IMR-90 (cell line): ENCODE data around the gene RUNDC3A. TPM values are rescaled to one million over a fixed set of nuclear protein-coding genes. Genes with fewer than 3 reads are reported as not detected.

Experiments used
- ATAC-seq: fragments of 200-7000 bp; cut with Tn5 transposase; 2 replicates; pipeline ENCODE4 v1.9.1; 2020; ENCODE audit warnings: low read depth, mild to moderate bottlenecking, moderate library complexity
- BruUV-seq: library from RNA; stranded (reverse); fragments of 400-500 nt; replicated peaks from 2 replicates; lab custom pipeline; 2021; lab: Mats Ljungman, UMichigan
- CTCF ChIA-PET: fragments of 300-600 bp; formaldehyde crosslinking; extraction: SDS; loops from one replicate; lab custom pipeline; 2021; ENCODE audit warnings: antibody characterized with exemption; lab: Yijun Ruan, JAX
- POLR2A ChIA-PET: fragments of 300-600 bp; sonication (Branson Sonifier 250); formaldehyde crosslinking; loops from one replicate; lab custom pipeline; 2022; ENCODE audit warnings: antibody characterized with exemption; ENCODE audit not compliant: unreplicated experiment; lab: Charles Lee
- DNase-seq: peaks from one replicate; pipeline ENCODE4 v3.0.0; 2013
- H2AFZ ChIP-seq: replicated peaks from 2 replicates; pipeline ENCODE3; 2013; ENCODE audit warnings: low read length, mild to moderate bottlenecking; ENCODE audit not compliant: poor library complexity
- H2AK5ac ChIP-seq: 2 replicates; pipeline ENCODE4 v1.6.1; 2013; ENCODE audit warnings: low read depth, low read length, inconsistent platforms
- H2AK9ac ChIP-seq: replicated peaks from 2 replicates; pipeline ENCODE3; 2013; ENCODE audit warnings: mild to moderate bottlenecking, low read depth, low read length, moderate library complexity; ENCODE audit not compliant: poor library complexity
- H2BK120ac ChIP-seq: 2 replicates; pipeline ENCODE4 v1.6.1; 2013; ENCODE audit warnings: low read depth, low read length, inconsistent platforms
- H2BK15ac ChIP-seq: 3 replicates; pipeline ENCODE4 v1.6.1; 2013; ENCODE audit warnings: low read depth, low read length, inconsistent platforms
- H2BK20ac ChIP-seq: 2 replicates; pipeline ENCODE4 v1.6.1; 2013; ENCODE audit warnings: low read depth, mild to moderate bottlenecking, inconsistent platforms, low read length, moderate library complexity
- H2BK5ac ChIP-seq: 2 replicates; pipeline ENCODE4 v1.6.1; 2013; ENCODE audit warnings: mild to moderate bottlenecking, low read depth, low read length, inconsistent platforms; ENCODE audit not compliant: poor library complexity, severe bottlenecking
- H3K14ac ChIP-seq: replicated peaks from 2 replicates; pipeline ENCODE4 v1.6.1; 2013; ENCODE audit warnings: low read depth, low read length, inconsistent platforms
- H3K18ac ChIP-seq: 2 replicates; pipeline ENCODE4 v1.6.1; 2013; ENCODE audit warnings: low read depth, low read length, control low read depth
- H3K23ac ChIP-seq: 2 replicates; pipeline ENCODE4 v1.6.1; 2013; ENCODE audit warnings: low read depth, low read length, inconsistent platforms
- H3K27ac ChIP-seq: 2 replicates; pipeline ENCODE4 v1.5.1; 2013; ENCODE audit warnings: mild to moderate bottlenecking, control low read depth, low read length; ENCODE audit not compliant: insufficient read depth
- H3K27me3 ChIP-seq: 2 replicates; pipeline ENCODE4 v1.6.1; 2013; ENCODE audit warnings: low read length; ENCODE audit not compliant: control insufficient read depth, insufficient read depth
- H3K36me3 ChIP-seq: 2 replicates; pipeline ENCODE4 v1.6.1; 2013; ENCODE audit warnings: low read length, mixed read lengths; ENCODE audit not compliant: control insufficient read depth, insufficient read depth
- H3K4ac ChIP-seq: 2 replicates; pipeline ENCODE4 v1.6.1; 2013; ENCODE audit warnings: low read depth, low read length, inconsistent platforms
- H3K4me1 ChIP-seq: 2 replicates; pipeline ENCODE4 v1.6.1; 2013; ENCODE audit warnings: low read length, mixed read lengths; ENCODE audit not compliant: control insufficient read depth, insufficient read depth
- H3K4me2 ChIP-seq: 2 replicates; pipeline ENCODE4 v1.6.1; 2013; ENCODE audit warnings: low read depth, mild to moderate bottlenecking, control low read depth, low read length, moderate library complexity
- H3K4me3 ChIP-seq: 2 replicates; pipeline ENCODE4 v1.5.1; 2013; ENCODE audit warnings: low read depth, mild to moderate bottlenecking, control low read depth, low read length, moderate library complexity; ENCODE audit not compliant: insufficient read depth
- H3K56ac ChIP-seq: 2 replicates; pipeline ENCODE4 v1.6.1; 2013; ENCODE audit warnings: low read length, inconsistent platforms; ENCODE audit not compliant: insufficient read depth; ENCODE audit errors: extremely low read depth
- H3K79me1 ChIP-seq, 2 experiments: 2 replicates each; pipeline ENCODE4 v1.6.1; 2013; ENCODE audit warnings: low read length in 2 of 2, inconsistent platforms in 1 of 2, low read depth in 1 of 2
- H3K9ac ChIP-seq: 2 replicates; pipeline ENCODE4 v1.6.1; 2013; ENCODE audit warnings: low read depth, low read length, control low read depth
- H3K9me1 ChIP-seq: 2 replicates; pipeline ENCODE4 v1.6.1; 2013; ENCODE audit warnings: low read length, inconsistent platforms; ENCODE audit not compliant: insufficient read depth
- H3K9me3 ChIP-seq: 2 replicates; pipeline ENCODE4 v1.6.1; 2013; ENCODE audit warnings: low read length; ENCODE audit not compliant: control insufficient read depth, insufficient read depth
- H4K20me1 ChIP-seq: 2 replicates; pipeline ENCODE4 v1.6.1; 2013; ENCODE audit warnings: low read length, inconsistent platforms; ENCODE audit not compliant: insufficient read depth
- H4K5ac ChIP-seq: 2 replicates; pipeline ENCODE4 v1.6.1; 2013; ENCODE audit warnings: mild to moderate bottlenecking, low read depth, low read length, control low read depth
- H4K8ac ChIP-seq, 2 experiments: 2 replicates each; pipeline ENCODE4 v1.6.1; 2013; ENCODE audit warnings: low read depth in 2 of 2, low read length in 2 of 2, control low read depth in 1 of 2, inconsistent platforms in 1 of 2
- H4K91ac ChIP-seq: 2 replicates; pipeline ENCODE4 v1.6.1; 2013; ENCODE audit warnings: low read depth, low read length, inconsistent platforms; ENCODE audit not compliant: insufficient read depth
- BHLHE40 ChIP-seq: fragments of 150-350 bp; IDR thresholded peaks from 2 replicates; pipeline ENCODE4 v1.6.1; 2016; ENCODE audit warnings: mild to moderate bottlenecking, low read depth, low read length
- MXI1 ChIP-seq: IDR thresholded peaks from 2 replicates; pipeline ENCODE4 v1.6.1; 2012; ENCODE audit warnings: low read depth, mild to moderate bottlenecking, low read length, moderate library complexity, borderline replicate concordance
- WGBS, 2 experiments: methylation state at CpG; one replicate each; pipeline versions ENCODE4 v1.1.5 to v1.1.7; 2013; ENCODE audit warnings: missing lambda C conversion rate in 2 of 2; ENCODE audit not compliant: insufficient read length in 1 of 2; ENCODE audit errors: extremely low coverage in 2 of 2; 5-methylcytosine and 5-hydroxymethylcytosine counted together
- dilution Hi-C: fragments of 300-500 bp; cut with HindIII; formaldehyde crosslinking; loops from one replicate; pipeline ENCODE4 v1.14.3; 2018; ENCODE audit warnings: low sequenced_read_pairs; ENCODE audit not compliant: unreplicated experiment
- in situ Hi-C: fragments of 300-500 bp; cut with MboI; formaldehyde crosslinking; loops from 3 replicates; pipeline ENCODE4 v1.14.3; 2019; ENCODE audit warnings: low sequenced_read_pairs, inconsistent platforms, mixed read lengths
- intact Hi-C: fragments of 100-400 bp; cut with micrococcal nuclease; formaldehyde crosslinking; loops from 2 replicates; pipeline ENCODE4 v1.10.0; 2022
- polyA plus RNA-seq, 3 experiments: library from polyadenylated mRNA; depleted of rRNA; stranded (reverse); fragments of >200 nt; gene quantifications; 2 replicates each; pipeline ENCODE4 v1.2.3, GENCODE V29; 2012; ENCODE audit warnings: low replicate concordance in 1 of 3
- total RNA-seq: library from RNA; depleted of rRNA; stranded (reverse); fragments of >200 nt; gene quantifications from 2 replicates; pipeline ENCODE4 v1.2.3, GENCODE V29; 2012
- TF ChIP-seq, protein P1 (sequence below): fragments of 150-350 bp; IDR thresholded peaks from 2 replicates; pipeline ENCODE4 v1.6.1; 2017; ENCODE audit warnings: mild to moderate bottlenecking, antibody characterized with exemption, low read length, low read depth

Gene RUNDC3A
- total and polyA plus RNA-seq, 2 of the 4 experiments (the other 2 are of a cell fraction), result under 0.01 to 0.34 TPM

DNA sequence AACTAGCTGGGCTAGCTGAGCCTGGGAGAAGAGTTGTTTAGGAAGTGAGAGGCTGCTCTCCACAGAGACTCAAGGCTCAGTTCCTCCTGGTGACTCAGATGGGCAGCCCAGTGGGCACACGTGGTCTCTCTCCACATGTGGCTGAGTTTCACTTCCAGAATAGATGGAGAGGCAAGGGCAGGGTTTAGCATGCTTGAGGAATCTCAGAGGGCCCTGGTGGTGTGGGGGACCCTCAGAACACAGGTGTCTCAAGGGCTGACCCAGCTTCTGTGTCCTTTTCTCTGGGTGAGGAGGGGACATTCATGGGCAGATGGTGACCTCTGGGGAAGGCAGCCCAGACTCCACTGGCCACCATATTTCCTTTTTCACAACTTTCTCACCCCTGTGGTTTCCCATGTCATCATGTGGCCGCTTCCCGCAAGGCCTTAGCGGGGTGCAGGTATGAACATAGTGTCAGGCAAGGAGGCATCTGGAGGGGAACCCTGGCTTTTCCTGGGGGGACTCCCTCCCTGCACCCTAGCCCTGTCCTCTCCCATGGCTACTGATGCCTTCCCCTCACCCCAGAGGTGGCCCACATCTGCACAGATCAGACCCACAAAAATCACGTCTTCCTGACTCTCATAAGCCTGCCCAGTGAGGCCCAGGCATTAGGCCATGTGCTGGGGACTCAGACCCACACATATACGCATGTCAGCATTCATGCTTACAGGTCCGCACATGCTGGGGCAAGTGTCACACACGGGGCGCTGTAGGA is 40.0 kb downstream of the RUNDC3A start:
- in situ Hi-C loops, result no loop called here
- whole genome bisulfite sequencing, 2 experiments, result 100% methylated on average over 2 of the region's 9 CpGs; no CpG with 5 or more reads in 1 of the 2 experiments
- Histone ChIP-seq H3K4ac (no peak overlapping the region), H2BK120ac (no peak overlapping the region), H3K36me3 (peaks cover 32% of the 10 kb centered on the region), H3K23ac (no peak overlapping the region), H3K4me2 (no peak overlapping the region), H3K14ac (no peak overlapping the region), H3K4me1 (peaks cover 4% of the 10 kb centered on the region; the same call in 1 of the 2 replicates), H2AFZ (no peak overlapping the region), H2AK9ac (peak overlapping the region; percentile 60), H2BK15ac (no peak overlapping the region), H3K4me3 (no peak overlapping the region), H2BK20ac (no peak overlapping the region), H4K20me1 (peaks cover 16% of the 10 kb centered on the region; the same call in 1 of the 2 replicates), H2AK5ac (no peak overlapping the region), H3K27me3 (no peaks in the 10 kb centered on the region), H3K9me1 (peaks cover 10% of the 10 kb centered on the region; the same call in 1 of the 2 replicates), H3K18ac (no peak overlapping the region), H4K8ac (no peak overlapping the region), H3K56ac (no peak overlapping the region), H2BK5ac (no peak overlapping the region), H4K91ac (no peak overlapping the region), H3K27ac (no peak overlapping the region), H3K79me1 (peaks cover 5 to 31% of the 10 kb centered on the region in 2 experiments), H4K5ac (no peak overlapping the region), H3K9me3 (no peaks in the 10 kb centered on the region), H3K9ac (no peak overlapping the region)
- ChIA-PET CTCF (no interaction called here), POLR2A (no interaction called here)
- ATAC-seq (no peak), DNase-seq (peak; percentile 57)
- dilution Hi-C loops, result no loop called here
- BruUV-seq, result no TSS peak
- TF ChIP-seq BHLHE40 (no peak), MXI1 (peak; percentile 95)
- TF ChIP-seq, protein P1, sequence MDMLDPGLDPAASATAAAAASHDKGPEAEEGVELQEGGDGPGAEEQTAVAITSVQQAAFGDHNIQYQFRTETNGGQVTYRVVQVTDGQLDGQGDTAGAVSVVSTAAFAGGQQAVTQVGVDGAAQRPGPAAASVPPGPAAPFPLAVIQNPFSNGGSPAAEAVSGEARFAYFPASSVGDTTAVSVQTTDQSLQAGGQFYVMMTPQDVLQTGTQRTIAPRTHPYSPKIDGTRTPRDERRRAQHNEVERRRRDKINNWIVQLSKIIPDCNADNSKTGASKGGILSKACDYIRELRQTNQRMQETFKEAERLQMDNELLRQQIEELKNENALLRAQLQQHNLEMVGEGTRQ, result peak; percentile 88
- intact Hi-C loops, result loop anchor here (5.0 kb wide), 1 partner anchor 146 kb away; no protein-coding TSS in a partner anchor
